ENCODE measurements around the gene BFSP2. TPM values are rescaled to one million over a fixed set of nuclear protein-coding genes. Genes with fewer than 3 reads are reported as not detected.
"Not testable (repeated sequence)": the region's sequence is repeated elsewhere in the genome, so short reads cannot be mapped to it uniquely, and the experiment has no call there.

Gene BFSP2
- total RNA-seq, 2 donors from 2014 or later: not detected

DNA sequence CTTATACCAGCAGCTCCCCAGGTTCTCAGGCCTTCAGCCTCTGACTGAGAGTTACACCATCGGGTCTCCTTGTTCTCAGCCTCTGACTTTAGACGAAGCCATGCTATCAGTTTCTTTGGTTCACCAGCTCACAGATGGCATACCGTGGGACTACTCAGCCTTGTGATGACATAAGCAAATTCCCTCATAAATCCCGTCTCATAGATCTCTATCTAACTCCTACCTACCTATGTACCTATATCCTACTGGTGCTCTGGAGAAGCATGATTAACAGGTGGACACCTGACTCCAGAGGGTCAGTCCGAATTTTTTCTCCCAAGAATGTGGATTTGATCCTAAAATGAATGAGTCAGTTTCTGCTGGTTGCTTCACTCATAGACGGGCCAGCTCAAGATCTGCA is 114.6 kb downstream of the BFSP2 start:
- no peak for DNase-seq (ENCODE audit: low spot score)
- TF ChIP-seq POLR2AphosphoS5 (IDR thresholded peaks at IDR 0.05): no peak
- TF ChIP-seq POLR2A (IDR thresholded peaks at IDR 0.05): no peak
- TF ChIP-seq, protein P1, sequence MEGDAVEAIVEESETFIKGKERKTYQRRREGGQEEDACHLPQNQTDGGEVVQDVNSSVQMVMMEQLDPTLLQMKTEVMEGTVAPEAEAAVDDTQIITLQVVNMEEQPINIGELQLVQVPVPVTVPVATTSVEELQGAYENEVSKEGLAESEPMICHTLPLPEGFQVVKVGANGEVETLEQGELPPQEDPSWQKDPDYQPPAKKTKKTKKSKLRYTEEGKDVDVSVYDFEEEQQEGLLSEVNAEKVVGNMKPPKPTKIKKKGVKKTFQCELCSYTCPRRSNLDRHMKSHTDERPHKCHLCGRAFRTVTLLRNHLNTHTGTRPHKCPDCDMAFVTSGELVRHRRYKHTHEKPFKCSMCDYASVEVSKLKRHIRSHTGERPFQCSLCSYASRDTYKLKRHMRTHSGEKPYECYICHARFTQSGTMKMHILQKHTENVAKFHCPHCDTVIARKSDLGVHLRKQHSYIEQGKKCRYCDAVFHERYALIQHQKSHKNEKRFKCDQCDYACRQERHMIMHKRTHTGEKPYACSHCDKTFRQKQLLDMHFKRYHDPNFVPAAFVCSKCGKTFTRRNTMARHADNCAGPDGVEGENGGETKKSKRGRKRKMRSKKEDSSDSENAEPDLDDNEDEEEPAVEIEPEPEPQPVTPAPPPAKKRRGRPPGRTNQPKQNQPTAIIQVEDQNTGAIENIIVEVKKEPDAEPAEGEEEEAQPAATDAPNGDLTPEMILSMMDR (IDR thresholded peaks at IDR 0.05): no peak
- H3K9me3 ChIP-seq: no peaks in the 10 kb centered on the region
- H3K27me3 ChIP-seq (replicated peaks; ENCODE audit: insufficient read depth): no peaks in the 10 kb centered on the region
- whole genome bisulfite sequencing: 86% methylated on average over 6 of the region's 6 CpGs
- intact Hi-C loops (cut with DNase I): no loop called here
- no peaks in the 10 kb centered on the region for H3K4me1 ChIP-seq (replicated peaks)
- no peak overlapping the region for H3K27ac ChIP-seq
- H3K36me3 ChIP-seq: no peaks in the 10 kb centered on the region
- no peak overlapping the region for H3K4me3 ChIP-seq

- TF ChIP-seq, protein P1 (IDR thresholded peaks at IDR 0.05): no peak
- no peak for TF ChIP-seq POLR2AphosphoS5 (IDR thresholded peaks at IDR 0.05)
- no peaks in the 10 kb centered on the region for H3K36me3 ChIP-seq
- H3K27me3 ChIP-seq (replicated peaks; ENCODE audit: insufficient read depth): no peaks in the 10 kb centered on the region
- H3K4me3 ChIP-seq: no peak overlapping the region
- no peak for DNase-seq (ENCODE audit: low spot score)
- H3K27ac ChIP-seq: no peak overlapping the region
- no peaks in the 10 kb centered on the region for H3K9me3 ChIP-seq
- intact Hi-C loops (cut with DNase I): no loop called here
- no peaks in the 10 kb centered on the region for H3K4me1 ChIP-seq (replicated peaks)
- WGBS: 97% methylated on average over 1 of the region's 1 CpG
Measured at GRCh38 chr3:133515127-133515526, 115.3 kb downstream of the BFSP2 start.

GRCh38 chr3:133520286-133520685 is 120.4 kb downstream of the BFSP2 start:
- DNase-seq (ENCODE audit: low spot score): no peak
- TF ChIP-seq, protein P1 (IDR thresholded peaks at IDR 0.05): no peak
- TF ChIP-seq POLR2A (IDR thresholded peaks at IDR 0.05): no peak
- TF ChIP-seq POLR2AphosphoS5 (IDR thresholded peaks at IDR 0.05): no peak
- Histone ChIP-seq H3K27ac (no peak overlapping the region), H3K9me3 (no peaks in the 10 kb centered on the region), H3K4me1 (replicated peaks) (no peaks in the 10 kb centered on the region), H3K4me3 (no peak overlapping the region), H3K36me3 (no peaks in the 10 kb centered on the region), H3K27me3 (replicated peaks; ENCODE audit: insufficient read depth) (no peaks in the 10 kb centered on the region)
- intact Hi-C loops (cut with DNase I): no loop called here

- DNase-seq (ENCODE audit: low spot score); H3K36me3 ChIP-seq; H3K9me3 ChIP-seq; H3K4me3 ChIP-seq; intact Hi-C loops (cut with DNase I); H3K27me3 ChIP-seq (replicated peaks; ENCODE audit: insufficient read depth); H3K4me1 ChIP-seq (replicated peaks); H3K27ac ChIP-seq: not testable (repeated sequence)
- 87% methylated on average over 4 of the region's 4 CpGs for WGBS
Measured at GRCh38 chr3:133520938-133521337, 121.1 kb downstream of the BFSP2 start.

- no peaks in the 10 kb centered on the region for H3K36me3 ChIP-seq
- H3K27me3 ChIP-seq (replicated peaks; ENCODE audit: insufficient read depth): no peaks in the 10 kb centered on the region
- H3K9me3 ChIP-seq: no peaks in the 10 kb centered on the region
- intact Hi-C loops (cut with DNase I): no loop called here
- 50% methylated on average over 5 of the region's 5 CpGs for whole genome bisulfite sequencing
- H3K27ac ChIP-seq: no peak overlapping the region
- no peaks in the 10 kb centered on the region for H3K4me1 ChIP-seq (replicated peaks)
- DNase-seq (ENCODE audit: low spot score): no peak
- no peak for TF ChIP-seq POLR2AphosphoS5 (IDR thresholded peaks at IDR 0.05)
- TF ChIP-seq, protein P1 (IDR thresholded peaks at IDR 0.05): no peak
- TF ChIP-seq POLR2A (IDR thresholded peaks at IDR 0.05): no peak
- no peak overlapping the region for H3K4me3 ChIP-seq
Measured at GRCh38 chr3:133521946-133522345, 122.1 kb downstream of the BFSP2 start.
